NOMO-1 treated with dmso at 0.1 percent for 144 hours (cell line): ENCODE results near the gene CYP3A5.
"Not testable (repeated sequence)": the region's sequence is repeated elsewhere in the genome, so short reads cannot be mapped to it uniquely, and the experiment has no call there.

Experiments
- DNase-seq: peaks from one replicate; lab custom pipeline; 2025; ENCODE audit not compliant: unreplicated experiment; lab: John Stamatoyannopoulos, UW

Gene CYP3A5

DNA sequence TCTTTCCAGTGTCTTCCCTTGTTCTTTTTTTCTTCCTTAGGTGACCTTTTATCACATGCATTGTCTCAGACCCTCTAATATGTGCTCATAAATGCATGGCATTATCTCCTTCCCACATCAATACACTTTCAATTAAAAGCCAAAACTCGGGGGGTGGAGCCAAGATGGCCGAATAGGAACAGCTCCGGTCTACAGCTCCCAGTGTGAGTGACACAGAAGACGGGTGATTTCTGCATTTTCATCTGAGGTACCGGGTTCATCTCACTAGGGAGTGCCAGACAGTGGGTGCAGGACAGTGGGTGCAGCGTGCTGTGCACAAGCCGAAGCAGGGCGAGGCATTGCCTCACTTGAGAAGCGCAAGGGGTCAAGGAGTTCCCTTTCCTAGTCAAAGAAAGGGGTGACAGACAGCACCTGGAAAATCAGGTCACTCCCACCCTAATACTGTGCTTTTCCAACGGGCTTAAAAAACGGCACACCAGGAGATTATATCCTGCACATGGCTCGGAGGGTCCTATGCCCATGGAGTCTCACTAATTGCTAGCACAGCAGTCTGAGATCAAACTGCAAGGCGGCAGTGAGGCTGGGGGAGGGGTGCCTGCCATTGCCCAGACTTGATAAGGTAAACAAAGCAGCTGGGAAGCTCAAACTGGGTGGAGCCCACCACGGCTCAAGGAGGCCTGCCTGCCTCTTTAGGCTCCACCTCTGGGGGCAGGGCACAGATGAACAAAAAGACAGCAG is 6.2 kb upstream of the CYP3A5 start:
- not testable (repeated sequence) for DNase-seq

DNA sequence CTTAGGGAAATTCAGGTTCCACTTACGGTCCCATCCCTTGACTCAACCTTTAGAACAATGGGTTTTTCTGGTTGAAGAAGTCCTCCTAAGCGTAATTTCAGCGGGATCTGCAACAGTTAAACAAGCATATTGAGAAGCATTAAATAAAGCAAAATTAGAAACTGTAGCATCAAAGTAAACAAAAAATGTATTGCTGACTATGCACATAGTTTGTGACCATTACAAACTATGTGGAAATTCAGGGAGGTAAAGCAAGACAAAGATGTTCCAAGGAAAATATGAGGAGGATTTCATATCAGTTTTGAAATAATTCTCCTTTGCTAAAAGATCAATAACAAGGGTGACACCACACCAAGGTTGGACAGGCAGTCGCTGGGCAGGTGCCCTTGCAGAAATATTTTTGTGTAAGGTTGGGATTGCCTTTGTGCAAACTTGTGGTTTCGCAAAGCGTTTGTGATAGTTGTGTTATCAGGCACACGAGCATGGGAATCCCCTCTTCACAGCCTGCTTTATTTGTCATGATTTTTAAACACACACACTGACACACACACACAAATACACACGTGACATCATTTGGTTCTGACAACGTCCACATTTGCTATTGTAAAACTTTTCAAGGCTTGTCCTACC is 5.4 kb upstream of the CYP3A5 start:
- DNase-seq: no peak

DNA sequence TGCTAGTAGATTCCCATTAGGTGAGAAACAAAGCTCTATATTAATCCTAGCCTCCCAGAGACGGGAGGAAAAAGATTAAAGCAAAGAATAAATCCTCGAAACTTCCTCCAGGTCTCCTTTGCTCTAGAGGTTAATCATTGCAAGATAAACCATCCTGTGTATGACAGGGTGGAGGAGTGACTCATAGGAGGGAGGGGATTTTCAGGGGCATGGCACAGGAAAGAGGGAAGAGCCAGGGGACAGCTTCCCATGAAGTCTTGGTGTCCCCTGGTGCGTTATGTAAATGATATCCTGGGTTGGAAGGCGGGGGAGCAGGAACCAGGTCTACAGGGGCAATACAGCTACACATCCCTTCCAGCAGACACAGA is 780 bp downstream of the CYP3A5 start:
- no peak for DNase-seq

DNA sequence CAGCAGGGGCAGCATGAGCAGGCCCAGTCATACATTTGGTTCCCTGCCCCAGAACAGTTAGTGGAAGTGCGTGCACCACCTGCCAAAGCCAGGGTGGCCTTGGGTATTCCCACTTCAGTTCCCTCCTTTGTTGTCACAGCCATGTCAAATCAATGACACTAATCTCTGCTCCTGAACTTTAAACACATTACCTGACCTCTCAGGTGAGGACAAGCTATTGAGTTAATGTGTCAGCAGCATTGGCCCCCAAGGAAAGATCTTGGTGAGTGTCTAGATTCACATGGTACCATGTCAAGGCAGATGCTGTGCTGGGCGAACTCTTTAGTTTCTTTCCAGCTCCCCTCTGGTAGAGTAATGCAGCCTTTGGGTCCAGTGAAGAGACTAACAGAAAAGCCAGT is 2.1 kb downstream of the CYP3A5 start:
- no peak for DNase-seq

DNA sequence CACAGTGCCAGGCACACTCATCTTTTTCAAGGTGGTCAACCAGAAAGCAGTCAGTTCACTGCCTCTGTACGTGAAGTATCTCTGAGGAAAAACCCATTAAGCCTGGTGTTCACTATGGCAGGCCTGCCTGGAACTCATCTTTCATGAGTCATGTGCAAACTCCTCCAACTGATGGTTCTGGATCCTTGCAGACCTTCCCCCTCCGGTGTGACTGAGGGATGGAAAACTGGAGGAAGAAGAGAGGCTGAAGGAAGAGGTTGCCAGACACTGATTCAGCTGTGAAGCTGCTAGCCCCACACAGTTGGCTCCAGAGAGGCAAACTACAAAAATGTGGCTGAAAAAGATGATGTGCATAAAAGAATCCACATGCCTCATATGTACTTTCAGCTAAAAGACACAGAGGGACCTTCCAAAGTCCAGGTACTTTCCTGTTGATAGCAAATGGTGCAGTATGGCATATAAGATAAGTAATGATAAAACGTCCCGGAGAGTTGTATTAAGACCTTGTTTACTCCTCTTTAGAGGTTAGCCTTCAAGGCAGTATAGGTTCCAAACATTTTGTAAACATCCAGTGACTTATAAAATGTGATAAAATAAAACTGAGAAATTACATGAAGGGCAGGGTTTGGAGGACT is 2.7 kb downstream of the CYP3A5 start:
- no peak for DNase-seq

DNA sequence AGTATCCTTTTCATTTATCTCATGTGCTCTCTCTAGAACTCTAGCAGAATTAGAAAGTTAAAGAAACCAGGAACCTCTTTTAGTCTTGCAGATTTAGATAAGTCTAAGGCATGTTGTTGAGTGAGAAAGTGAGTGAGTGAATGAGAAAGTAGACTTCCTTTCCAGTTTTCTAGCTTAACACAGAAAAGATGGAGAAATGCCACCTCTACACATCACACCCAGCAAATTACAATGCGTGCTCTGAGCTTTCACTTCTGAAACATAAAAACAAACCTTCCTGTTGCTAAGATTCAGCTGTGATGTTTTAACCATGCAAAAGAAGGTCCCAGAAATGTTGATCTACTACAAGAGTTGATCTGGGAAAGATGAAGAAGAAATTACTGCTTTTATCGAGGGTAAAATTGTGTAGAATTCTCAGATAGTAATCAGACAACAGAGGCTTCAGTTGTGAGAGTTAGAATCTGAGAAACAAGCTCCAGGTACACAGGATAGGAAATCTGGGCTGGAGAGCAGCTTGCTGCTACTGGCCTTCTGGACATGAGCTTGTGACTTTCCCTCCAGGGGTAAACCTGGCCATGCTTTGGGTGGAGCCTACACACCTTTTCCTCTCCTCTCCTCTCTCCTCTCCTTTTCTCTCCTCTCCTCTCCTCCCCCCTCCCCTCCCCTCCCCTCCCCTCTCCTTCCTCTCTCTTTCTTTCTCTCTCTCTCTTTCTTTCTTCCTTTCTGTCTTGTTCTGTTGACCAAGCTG is 4.6 kb downstream of the CYP3A5 start:
- no peak for DNase-seq

DNA sequence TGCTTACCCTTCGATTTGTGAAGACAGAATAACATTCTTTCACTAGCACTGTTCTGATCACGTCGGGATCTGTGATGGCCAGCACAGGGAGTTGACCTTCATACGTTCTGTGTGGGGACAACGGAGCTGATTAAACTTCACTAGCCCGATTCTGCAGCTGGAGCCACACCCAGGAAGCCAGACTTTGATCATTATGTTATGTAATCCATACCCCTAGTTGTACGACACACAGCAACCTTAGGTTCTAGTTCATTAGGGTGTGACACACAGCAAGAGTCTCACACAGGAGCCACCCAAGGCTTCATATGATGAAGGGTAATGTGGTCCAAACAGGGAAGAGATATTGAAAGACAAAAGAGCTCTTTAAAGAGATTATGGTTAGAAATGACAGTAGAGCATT is 7.2 kb downstream of the CYP3A5 start:
- no peak for DNase-seq

DNA sequence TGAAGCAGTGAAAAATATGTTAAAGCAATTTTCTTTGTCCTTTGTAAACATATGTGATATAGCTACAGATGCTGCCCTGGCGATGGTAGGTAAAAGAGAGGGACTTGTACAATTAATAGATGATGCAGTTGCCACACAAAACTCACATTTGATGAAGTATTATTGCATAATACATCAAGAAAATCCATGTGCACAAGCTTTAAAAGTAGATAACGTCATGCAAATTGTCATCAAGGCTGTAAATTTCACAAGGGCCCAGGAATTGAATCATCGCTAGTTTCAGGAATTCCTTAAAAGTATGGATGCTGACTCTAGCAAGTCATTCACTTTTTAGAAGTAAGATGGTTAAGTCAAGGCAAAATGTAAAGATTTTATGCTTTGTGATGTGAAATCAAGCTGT is 10.0 kb downstream of the CYP3A5 start:
- no peak for DNase-seq

DNA sequence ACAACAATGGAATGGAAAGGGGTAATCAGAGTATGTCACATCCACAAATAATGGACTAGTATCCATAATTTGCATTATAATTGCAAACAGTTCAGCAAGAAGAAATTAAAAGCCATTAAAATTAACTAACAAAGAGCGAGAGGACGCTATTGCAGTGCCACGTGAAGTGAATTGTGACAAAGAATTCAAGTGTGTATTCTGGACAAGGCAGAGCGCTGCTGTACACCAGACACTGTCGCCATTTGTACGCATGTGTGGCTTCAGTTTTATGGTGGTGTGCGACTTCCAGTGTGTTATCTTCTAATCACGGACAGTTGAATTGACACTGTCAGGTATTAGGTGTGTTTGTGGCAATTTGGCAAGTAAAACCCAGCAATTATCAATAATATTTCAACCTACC is 11.3 kb downstream of the CYP3A5 start:
- DNase-seq: no peak

DNA sequence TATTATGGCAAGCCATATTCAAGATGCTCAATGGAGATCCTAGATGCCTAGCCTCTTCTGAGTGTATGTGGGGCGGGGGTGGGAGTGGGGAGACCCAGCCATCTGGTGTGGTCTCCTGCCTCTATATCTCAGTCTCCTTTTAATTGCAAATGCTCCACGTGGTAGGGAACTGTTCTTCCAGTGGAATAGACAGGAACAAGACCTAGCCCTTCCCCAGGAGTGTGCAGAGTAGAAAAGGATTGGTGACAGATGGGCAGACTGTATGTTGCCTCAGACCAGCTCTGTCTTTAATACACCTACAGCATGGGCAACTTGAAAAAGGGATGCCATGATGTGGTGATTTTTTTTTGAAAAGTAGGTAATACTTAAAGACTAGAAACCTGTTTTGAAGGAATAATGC is 12.6 kb downstream of the CYP3A5 start:
- DNase-seq: no peak

DNA sequence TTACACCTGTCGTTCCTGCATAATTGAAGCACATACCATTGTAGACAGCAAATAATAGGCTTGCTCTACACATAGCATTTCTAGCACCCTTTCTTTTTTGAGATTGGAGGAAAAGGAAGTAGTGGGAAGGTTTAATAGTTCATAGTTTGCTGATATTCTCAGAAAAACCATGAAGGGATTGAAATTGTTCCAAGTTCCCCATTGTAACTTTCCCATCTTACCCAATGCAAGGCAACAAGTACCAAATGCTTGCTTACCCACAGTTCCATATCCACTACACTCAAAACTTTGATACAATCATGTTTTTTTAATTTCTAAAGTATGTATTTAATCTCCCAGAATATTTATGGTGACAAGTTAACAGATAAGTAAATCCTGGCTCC is 13.8 kb downstream of the CYP3A5 start:
- no peak for DNase-seq

DNA sequence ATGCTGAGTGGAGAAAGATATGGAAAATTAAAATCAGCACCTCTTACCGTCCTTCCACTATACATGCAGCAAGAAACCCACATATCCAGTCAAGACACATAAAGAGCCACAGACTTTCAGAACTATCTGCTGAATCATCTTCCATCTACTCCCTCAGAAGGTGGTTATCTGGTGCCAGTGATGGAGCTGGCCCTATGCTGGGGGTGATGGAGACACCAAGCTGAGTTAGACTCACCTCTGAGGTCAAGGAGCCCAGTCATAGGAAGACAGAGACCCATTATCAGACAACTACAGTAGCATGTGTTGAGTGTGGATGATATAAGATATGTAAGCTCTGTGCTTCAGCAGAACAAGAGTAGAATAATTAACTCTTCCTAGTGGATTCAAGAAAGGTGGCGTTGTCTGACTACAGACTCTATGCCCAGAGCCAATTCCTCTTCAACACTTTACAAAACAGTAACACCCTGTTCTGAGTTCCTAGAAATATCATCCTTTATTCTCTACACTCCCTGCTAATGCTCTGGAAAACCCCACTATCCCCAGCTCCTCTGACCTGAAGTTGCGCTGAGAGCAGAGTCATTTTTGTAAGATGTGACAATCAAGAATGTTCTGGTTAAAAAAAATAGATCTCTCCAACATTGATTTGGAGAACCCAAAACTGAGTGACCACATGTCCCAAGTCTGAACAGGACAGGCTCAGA is 14.3 kb downstream of the CYP3A5 start:
- DNase-seq: no peak

DNA sequence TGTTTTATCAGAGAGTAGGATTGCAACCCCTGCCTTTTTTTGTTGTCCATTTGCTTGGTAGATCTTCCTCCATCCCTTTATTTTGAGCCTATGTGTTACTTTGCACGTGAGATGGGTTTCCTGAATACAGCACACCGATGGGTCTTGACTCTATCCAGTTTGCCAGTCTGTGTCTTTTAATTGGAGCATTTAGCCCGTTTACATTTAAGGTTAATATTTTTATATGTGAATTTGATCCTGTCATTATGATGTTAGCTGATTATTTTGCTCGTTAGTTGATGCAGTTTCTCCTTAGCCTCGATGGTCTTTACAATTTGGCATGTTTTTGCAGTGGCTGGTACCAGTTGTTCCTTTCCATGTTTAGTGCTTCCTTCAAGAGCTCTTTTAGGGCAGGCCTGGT is 21.9 kb downstream of the CYP3A5 start:
- DNase-seq: not testable (repeated sequence)

DNA sequence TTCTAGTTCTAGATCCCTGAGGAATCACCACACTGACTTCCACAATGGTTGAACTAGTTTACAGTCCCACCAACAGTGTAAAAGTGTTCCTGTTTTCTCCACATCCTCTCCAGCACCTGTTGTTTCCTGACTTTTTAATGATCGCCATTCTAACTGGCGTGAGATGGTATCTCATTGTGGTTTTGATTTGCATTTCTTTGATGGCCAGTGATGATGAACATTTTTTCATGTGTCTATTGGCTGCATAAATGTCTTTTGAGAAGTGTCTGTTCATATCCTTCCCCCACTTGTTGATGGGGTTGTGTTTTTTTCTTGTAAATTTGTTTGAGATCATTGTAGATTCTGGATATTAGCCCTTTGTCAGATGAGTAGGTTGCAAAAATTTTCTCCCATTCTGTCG is 25.2 kb downstream of the CYP3A5 start:
- DNase-seq: not testable (repeated sequence)

DNA sequence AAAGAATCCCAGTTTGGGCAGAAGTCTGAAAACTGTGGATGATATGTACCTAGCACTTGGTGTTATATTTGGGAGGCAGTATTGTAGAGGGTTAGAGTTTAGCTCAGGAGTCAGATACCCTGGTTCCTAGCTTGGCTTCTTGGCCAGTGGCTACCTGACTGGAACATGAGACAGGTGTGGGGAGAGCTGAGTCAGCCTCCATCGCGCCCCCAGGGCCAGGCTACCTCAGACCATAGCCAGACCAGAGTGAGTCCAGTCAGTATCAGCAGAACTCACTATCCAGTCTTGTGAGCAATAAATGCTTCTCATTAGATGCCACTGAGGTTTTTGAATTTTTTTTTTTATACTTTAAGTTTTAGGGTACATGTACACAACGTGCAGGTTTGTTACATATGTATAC is 26.0 kb downstream of the CYP3A5 start:
- no peak for DNase-seq

DNA sequence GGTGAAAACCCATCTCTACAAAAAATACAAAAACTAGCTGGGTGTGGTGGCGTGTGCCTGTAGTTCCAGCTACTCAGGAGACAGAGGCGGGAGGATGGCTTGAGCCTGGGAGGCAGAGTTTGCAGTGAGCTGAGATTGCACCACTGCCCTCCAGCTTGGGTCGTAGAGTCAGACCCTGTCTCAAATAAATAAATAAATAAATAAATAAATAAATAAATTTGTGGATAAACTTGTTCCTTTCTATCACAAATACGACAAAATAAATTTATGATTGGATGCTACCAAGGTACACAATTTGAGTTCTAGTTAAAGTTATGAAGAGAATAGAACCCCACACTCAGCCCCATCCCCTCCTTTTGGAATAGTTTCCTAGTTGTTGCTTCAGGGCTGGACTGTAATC is 26.5 kb downstream of the CYP3A5 start:
- DNase-seq: not testable (repeated sequence)

DNA sequence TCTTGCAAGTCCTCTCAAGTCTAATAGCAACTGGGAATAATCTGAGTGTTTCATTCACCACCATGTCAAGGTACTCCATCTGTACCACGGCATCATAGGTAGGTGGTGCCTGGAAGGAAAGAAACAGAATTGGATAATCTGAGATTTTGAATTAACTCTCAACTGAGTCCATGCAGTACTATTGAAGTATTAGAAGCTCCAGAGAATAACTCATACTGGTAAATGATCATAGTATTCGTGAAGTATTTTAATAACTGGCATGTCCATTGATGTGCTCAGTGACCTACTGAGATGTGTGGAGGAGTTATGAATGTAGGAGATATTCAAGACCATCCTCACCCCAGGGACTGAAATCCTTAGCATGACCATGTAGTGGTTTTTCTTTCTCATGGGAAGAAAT is 27.1 kb downstream of the CYP3A5 start:
- no peak for DNase-seq

DNA sequence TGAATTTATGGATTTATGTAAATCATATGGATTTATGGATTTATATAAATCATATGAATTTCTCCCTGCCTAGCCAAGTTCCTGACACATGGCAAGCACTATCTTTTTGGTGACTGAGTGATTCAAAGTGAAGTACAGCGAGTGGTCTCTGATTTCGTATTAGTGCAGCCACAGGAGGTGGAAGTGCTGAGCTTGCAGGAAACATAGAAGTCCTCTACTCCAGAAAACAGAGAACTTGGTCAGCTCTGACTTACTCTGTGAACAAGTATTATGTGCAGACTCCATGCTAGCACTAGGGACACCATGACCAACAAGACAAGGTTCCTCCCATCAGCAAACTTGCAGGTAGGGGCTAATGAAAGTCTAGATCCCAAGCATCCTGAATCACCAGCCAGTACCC is 28.5 kb downstream of the CYP3A5 start:
- DNase-seq: no peak

DNA sequence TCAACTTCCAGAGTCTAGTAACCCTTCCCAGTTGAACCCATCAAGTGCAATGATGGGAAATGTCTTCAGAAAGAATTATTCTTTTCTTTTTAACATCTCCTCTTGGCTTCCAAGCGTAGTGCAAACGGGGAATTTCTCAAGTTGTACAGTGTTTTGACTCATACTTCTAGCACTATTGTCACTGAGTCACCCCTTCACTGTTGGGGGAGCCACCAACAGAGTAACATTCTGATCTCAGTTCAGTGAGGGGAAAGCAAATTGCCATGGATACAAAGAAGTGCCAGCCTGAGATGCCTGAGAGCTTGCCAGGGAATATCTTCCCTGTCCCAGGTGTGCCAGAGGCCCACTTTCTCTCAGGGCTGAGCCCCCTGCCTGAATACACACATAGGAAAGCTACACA is 31.0 kb downstream of the CYP3A5 start:
- no peak for DNase-seq

DNA sequence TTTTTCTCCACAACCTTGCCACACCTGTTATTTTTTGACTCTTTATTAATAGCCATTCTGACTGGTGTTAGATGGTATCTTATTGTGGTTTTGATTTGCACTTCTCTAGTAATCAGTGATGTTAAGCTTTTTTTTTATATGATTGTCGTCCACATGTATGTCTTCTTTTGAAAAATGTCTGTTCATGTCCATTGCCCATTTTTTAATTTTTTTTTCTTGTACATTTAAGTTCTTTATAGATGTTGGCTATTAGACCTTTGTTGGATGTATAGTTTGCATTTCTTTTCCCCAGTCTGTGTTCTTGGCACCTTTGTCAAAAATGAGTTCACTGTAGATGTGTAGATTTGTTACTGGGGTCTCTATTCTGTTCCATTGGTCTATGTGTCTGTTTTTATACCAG is 34.2 kb downstream of the CYP3A5 start:
- no peak for DNase-seq

DNA sequence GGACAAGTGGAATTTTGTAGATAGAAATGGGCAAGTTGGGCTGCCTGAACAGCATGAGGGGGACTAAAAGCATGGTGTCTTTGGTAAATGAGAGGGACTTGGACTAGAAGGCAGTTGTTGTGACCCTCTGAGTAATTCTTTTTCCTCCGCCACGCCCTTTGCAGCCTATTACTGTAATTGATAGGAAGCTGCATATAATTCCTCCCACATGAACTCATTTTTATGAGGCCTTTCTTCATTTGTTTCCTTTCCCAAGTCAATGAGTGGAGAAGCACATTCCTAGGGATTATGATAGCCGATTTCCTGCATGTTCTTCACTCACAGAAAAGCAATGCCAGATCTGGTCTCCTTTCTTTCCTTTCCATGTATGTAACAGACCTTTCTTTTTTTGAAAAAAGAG is 35.4 kb downstream of the CYP3A5 start:
- DNase-seq: no peak
